ENCODE measurements around the gene ALG14.
"Not testable (repeated sequence)": the region's sequence is repeated elsewhere in the genome, so short reads cannot be mapped to it uniquely, and the experiment has no call there.

The ALG14 gene

GRCh38 chr1:94998748-94999147 lies 74.0 kb downstream of the ALG14 start:
- no peak for TF ChIP-seq MYC (IDR thresholded peaks at IDR 0.05; ENCODE audit: low read depth, low read length)
- no peak for TF ChIP-seq CTCF (IDR thresholded peaks at IDR 0.05; ENCODE audit: low read depth, low read length)
- TF ChIP-seq MAX (IDR thresholded peaks at IDR 0.05; ENCODE audit: low read depth, low read length): no peak
- H3K4me3 ChIP-seq (ENCODE audit: low read depth, low read length): no peak overlapping the region
- DNase-seq (ENCODE audit: low read depth): no peak

GRCh38 chr1:94998114-94998513 lies 74.6 kb downstream of the ALG14 start:
- DNase-seq (ENCODE audit: low read depth): no peak
- TF ChIP-seq CTCF (IDR thresholded peaks at IDR 0.05; ENCODE audit: low read depth, low read length) (no peak), MYC (IDR thresholded peaks at IDR 0.05; ENCODE audit: low read depth, low read length) (no peak)
- no peak overlapping the region for H3K4me3 ChIP-seq (ENCODE audit: low read depth, low read length)

GRCh38 chr1:94995536-94995935 lies 77.2 kb downstream of the ALG14 start:
- not testable (repeated sequence) for H3K4me3 ChIP-seq (ENCODE audit: low read depth, low read length); DNase-seq (ENCODE audit: low read depth)

- TF ChIP-seq MYC (IDR thresholded peaks at IDR 0.05; ENCODE audit: low read depth, low read length): no peak
- TF ChIP-seq POLR2A (IDR thresholded peaks at IDR 0.05; ENCODE audit: extremely low read depth, insufficient read length): no peak
- no peak for TF ChIP-seq MAX (IDR thresholded peaks at IDR 0.05; ENCODE audit: low read depth, low read length)
- TF ChIP-seq CTCF (IDR thresholded peaks at IDR 0.05; ENCODE audit: low read depth, low read length): no peak
- no peak for DNase-seq (ENCODE audit: low read depth)
- no peak overlapping the region for H3K4me3 ChIP-seq (ENCODE audit: low read depth, low read length)
These were observed 77.9 kb downstream of the ALG14 start for GRCh38 chr1:94994805-94995204.

GRCh38 chr1:94993931-94994645 lies 78.7 kb downstream of the ALG14 start:
- TF ChIP-seq POLR2A (IDR thresholded peaks at IDR 0.05; ENCODE audit: extremely low read depth, insufficient read length) (no peak), MYC (IDR thresholded peaks at IDR 0.05; ENCODE audit: low read depth, low read length) (no peak), CTCF (IDR thresholded peaks at IDR 0.05; ENCODE audit: low read depth, low read length) (no peak), MAX (IDR thresholded peaks at IDR 0.05; ENCODE audit: low read depth, low read length) (no peak)
- no peak overlapping the region for H3K4me3 ChIP-seq (ENCODE audit: low read depth, low read length)
- no peak for DNase-seq (ENCODE audit: low read depth)

GRCh38 chr1:94992863-94993563 lies 79.7 kb downstream of the ALG14 start:
- no peak for DNase-seq (ENCODE audit: low read depth)
- H3K4me3 ChIP-seq (ENCODE audit: low read depth, low read length): no peak overlapping the region
- no peak for TF ChIP-seq MYC (IDR thresholded peaks at IDR 0.05; ENCODE audit: low read depth, low read length)
- no peak for TF ChIP-seq MAX (IDR thresholded peaks at IDR 0.05; ENCODE audit: low read depth, low read length)
- no peak for TF ChIP-seq POLR2A (IDR thresholded peaks at IDR 0.05; ENCODE audit: extremely low read depth, insufficient read length)
- no peak for TF ChIP-seq CTCF (IDR thresholded peaks at IDR 0.05; ENCODE audit: low read depth, low read length)

Measured in NB4 (cell line).